Measurements from ENCODE around the gene NTN5. TPM values are rescaled to one million over a fixed set of nuclear protein-coding genes. Genes with fewer than 3 reads are reported as not detected.

The NTN5 gene
- total RNA-seq, 1 donor, result under 0.01 TPM

DNA sequence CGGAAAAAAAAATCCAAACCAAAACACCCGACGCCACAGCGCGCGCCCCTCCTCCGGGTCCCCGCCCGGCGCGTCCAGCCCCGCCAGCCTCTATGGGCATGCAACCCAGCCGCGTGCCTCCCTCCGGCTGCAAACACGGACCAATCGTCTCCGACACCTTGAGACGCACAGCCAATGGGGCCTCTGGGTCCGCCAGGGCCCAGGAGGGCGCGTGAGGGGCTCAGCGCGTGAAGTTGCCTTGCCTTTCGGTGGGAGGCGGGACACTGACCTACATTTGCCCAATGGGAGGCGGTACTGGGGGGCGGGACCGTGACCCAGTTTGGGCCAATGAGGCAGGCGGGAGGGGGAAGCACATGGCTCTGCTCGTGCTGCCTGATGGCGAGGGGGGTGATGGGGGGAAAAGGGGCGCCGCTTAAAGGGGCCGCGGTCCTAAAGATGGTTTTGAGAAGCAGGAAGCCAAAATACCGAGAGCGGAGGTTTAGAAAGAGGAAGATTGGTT is 35.3 kb downstream of the NTN5 start:
- H3K36me3 ChIP-seq (ENCODE audit: insufficient read depth, low read length), result no peaks in the 10 kb centered on the region
- H4K20me1 ChIP-seq (ENCODE audit: insufficient read depth, low read length), result no peaks in the 10 kb centered on the region
- H3K4me3 ChIP-seq (ENCODE audit: insufficient read depth, low read length), result peak overlapping the region; percentile 70
- TF ChIP-seq, protein P1, sequence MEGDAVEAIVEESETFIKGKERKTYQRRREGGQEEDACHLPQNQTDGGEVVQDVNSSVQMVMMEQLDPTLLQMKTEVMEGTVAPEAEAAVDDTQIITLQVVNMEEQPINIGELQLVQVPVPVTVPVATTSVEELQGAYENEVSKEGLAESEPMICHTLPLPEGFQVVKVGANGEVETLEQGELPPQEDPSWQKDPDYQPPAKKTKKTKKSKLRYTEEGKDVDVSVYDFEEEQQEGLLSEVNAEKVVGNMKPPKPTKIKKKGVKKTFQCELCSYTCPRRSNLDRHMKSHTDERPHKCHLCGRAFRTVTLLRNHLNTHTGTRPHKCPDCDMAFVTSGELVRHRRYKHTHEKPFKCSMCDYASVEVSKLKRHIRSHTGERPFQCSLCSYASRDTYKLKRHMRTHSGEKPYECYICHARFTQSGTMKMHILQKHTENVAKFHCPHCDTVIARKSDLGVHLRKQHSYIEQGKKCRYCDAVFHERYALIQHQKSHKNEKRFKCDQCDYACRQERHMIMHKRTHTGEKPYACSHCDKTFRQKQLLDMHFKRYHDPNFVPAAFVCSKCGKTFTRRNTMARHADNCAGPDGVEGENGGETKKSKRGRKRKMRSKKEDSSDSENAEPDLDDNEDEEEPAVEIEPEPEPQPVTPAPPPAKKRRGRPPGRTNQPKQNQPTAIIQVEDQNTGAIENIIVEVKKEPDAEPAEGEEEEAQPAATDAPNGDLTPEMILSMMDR (IDR thresholded peaks at IDR 0.05; ENCODE audit: extremely low read depth, low read depth, low read length), result no peak
- H3K4me2 ChIP-seq (ENCODE audit: insufficient read depth, low read length), result peak overlapping the region; percentile 73
- H3K27ac ChIP-seq (ENCODE audit: low read depth, low read length), result peak overlapping the region; percentile 47
- H3K27me3 ChIP-seq (ENCODE audit: insufficient read depth, low read length), result peaks cover 5% of the 10 kb centered on the region
- no peaks in the 10 kb centered on the region for H3K79me2 ChIP-seq (ENCODE audit: insufficient read depth, low read length)
- no peaks in the 10 kb centered on the region for H3K9me3 ChIP-seq (ENCODE audit: low read depth, low read length)
- H2AFZ ChIP-seq (ENCODE audit: low read length), result peak overlapping the region; percentile 85
- H3K4me1 ChIP-seq (ENCODE audit: insufficient read depth, low read length), result peaks cover 51% of the 10 kb centered on the region
- peak; percentile 100 for DNase-seq (ENCODE audit: insufficient read length, low spot score, missing footprints)

DNA sequence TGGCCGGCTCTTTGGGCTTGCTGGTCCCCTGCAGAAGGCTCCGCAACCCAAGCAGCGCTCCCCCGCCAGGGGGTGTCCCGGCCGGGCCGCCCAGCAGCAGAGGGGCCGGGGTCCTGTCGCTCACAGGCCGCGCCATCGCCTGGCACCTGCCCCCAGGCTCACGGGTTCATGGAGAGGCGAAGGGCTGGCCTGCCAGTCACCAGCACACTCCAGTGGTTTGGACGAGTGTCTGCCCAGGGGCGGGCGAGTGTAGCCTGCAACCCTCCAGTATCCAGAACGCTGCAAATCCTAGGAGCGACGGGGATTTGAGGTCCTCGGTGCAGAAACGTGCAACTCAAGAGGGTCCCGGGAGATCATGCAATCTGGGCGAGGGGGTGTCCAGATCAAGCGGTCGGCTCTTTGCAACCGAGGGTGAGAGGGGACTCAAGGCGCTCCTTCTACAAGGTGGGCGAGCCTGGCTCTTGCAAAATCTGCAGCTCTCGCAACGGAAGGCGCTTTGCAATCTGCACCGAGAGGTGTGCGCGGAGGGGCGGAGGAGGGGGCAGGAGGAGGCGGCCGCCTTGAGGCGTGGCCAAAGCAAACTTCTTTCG is 35.9 kb downstream of the NTN5 start, which contains the start of gene DBP:
DBP (minus strand) TSS at position 521 of the 590 bp plus-strand sequence; CDS start at position 136, 385 bp downstream.
- H3K4me2 ChIP-seq (ENCODE audit: insufficient read depth, low read length), result peak within 1 kb of the TSS; percentile 73
- peak within 1 kb of the TSS; percentile 70 for H3K4me3 ChIP-seq (ENCODE audit: insufficient read depth, low read length)
- H3K9me3 ChIP-seq (ENCODE audit: low read depth, low read length), result no peaks in the 10 kb centered on the region
- no peaks in the 10 kb centered on the region for H3K36me3 ChIP-seq (ENCODE audit: insufficient read depth, low read length)
- H3K27me3 ChIP-seq (ENCODE audit: insufficient read depth, low read length), result peaks cover 5% of the 10 kb centered on the region
- H4K20me1 ChIP-seq (ENCODE audit: insufficient read depth, low read length), result no peaks in the 10 kb centered on the region
- H3K79me2 ChIP-seq (ENCODE audit: insufficient read depth, low read length), result no peaks in the 10 kb centered on the region
- DNase-seq (ENCODE audit: insufficient read length, low spot score, missing footprints), result peak; percentile 92
- H2AFZ ChIP-seq (ENCODE audit: low read length), result peak within 1 kb of the TSS; percentile 85
- peak within 1 kb of the TSS; percentile 47 for H3K27ac ChIP-seq (ENCODE audit: low read depth, low read length)
- TF ChIP-seq, protein P1 (IDR thresholded peaks at IDR 0.05; ENCODE audit: extremely low read depth, low read depth, low read length), result no peak
- peaks cover 55% of the 10 kb centered on the region for H3K4me1 ChIP-seq (ENCODE audit: insufficient read depth, low read length)

DNA sequence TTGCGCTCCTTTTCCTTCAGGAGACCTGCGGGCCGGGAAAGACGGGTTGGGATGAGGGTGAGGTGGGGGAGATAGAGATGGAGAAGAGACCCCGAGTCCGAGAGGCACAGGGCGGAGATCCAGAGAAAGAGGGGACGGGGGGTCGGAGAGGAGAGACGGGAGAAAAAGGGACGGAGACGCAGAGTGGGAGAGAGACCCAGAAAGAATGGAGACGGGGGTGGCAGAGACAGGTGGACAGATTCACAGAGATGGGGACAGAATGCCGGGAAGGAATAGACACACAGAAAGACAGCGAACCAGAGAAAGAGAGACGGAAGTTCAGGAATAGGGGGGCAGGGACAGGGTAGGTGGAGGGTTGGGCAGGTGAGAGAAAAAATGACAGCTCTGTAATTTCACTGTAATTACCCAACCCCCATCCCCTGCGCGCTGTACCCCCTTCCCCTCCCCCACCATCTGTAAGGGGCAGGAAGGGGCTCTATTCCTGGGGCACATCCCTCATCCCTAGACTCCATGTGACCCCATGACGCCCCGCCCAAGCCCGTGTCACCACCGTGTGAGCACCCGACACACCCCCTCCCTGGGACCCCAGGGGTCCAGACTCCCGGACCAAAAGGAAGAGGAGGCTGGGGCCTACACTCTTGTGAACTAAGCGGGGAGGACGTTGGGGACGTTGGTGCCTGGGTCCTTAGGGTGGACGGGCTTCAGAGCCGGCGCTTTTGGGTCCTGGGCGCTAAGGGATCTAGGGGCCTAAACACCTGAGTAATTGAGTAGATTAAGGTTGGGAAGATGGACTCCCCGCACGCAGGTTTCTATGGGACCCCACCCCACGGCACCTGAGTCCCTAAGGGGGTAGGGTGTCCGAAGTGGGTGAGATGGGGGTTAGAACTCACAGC is 36.6 kb downstream of the NTN5 start:
- no peak overlapping the region for H2AFZ ChIP-seq (ENCODE audit: low read length)
- no peaks in the 10 kb centered on the region for H3K79me2 ChIP-seq (ENCODE audit: insufficient read depth, low read length)
- TF ChIP-seq, protein P1 (IDR thresholded peaks at IDR 0.05; ENCODE audit: extremely low read depth, low read depth, low read length), result no peak
- no peaks in the 10 kb centered on the region for H4K20me1 ChIP-seq (ENCODE audit: insufficient read depth, low read length)
- no peaks in the 10 kb centered on the region for H3K36me3 ChIP-seq (ENCODE audit: insufficient read depth, low read length)
- peak; percentile 86 for DNase-seq (ENCODE audit: insufficient read length, low spot score, missing footprints)
- H3K4me1 ChIP-seq (ENCODE audit: insufficient read depth, low read length), result peaks cover 55% of the 10 kb centered on the region
- H3K4me2 ChIP-seq (ENCODE audit: insufficient read depth, low read length), result peak overlapping the region; percentile 73
- H3K4me3 ChIP-seq (ENCODE audit: insufficient read depth, low read length), result peak overlapping the region; percentile 70
- H3K27ac ChIP-seq (ENCODE audit: low read depth, low read length), result no peak overlapping the region
- peaks cover 5% of the 10 kb centered on the region for H3K27me3 ChIP-seq (ENCODE audit: insufficient read depth, low read length)
- H3K9me3 ChIP-seq (ENCODE audit: low read depth, low read length), result no peaks in the 10 kb centered on the region
